Caco-2 (cell line): Measurements from ENCODE around the gene RTN4RL1. TPM values are rescaled to one million over a fixed set of nuclear protein-coding genes. Genes with fewer than 3 reads are reported as not detected.

Source experiments
- BruUV-seq: library from RNA; stranded (reverse); fragments of 400-500 nt; replicated peaks from 2 replicates; lab custom pipeline; 2021; lab: Mats Ljungman, UMichigan
- CTCF ChIA-PET: fragments of 300-600 bp; sonication (Branson Sonifier 250); formaldehyde crosslinking; loops from one replicate; lab custom pipeline; 2022; ENCODE audit warnings: antibody characterized with exemption; lab: Charles Lee
- POLR2A ChIA-PET: fragments of 300-600 bp; sonication (Branson Sonifier 250); formaldehyde crosslinking; loops from one replicate; lab custom pipeline; 2022; ENCODE audit warnings: antibody characterized with exemption; lab: Charles Lee
- DNase-seq, 2 experiments: peaks; one replicate each; pipeline versions ENCODE4 v3.0.0 to v3.0.0-alpha.2; 2020 to 2022
- H3K27me3 ChIP-seq: replicated peaks from 2 replicates; pipeline ENCODE4 v1.6.0; 2011; ENCODE audit warnings: low read length; ENCODE audit not compliant: control insufficient read depth, insufficient read depth
- H3K36me3 ChIP-seq: 2 replicates; pipeline ENCODE4 v1.5.1; 2011; ENCODE audit warnings: low read length; ENCODE audit not compliant: control insufficient read depth, insufficient read depth
- H3K4me1 ChIP-seq: fragments of 250-450 bp; sonication (Bioruptor Pico); 2 replicates; pipeline ENCODE4 v1.5.1; 2020; ENCODE audit warnings: mild to moderate bottlenecking
- H3K4me3 ChIP-seq: 2 replicates; pipeline ENCODE4 v1.5.1; 2011; ENCODE audit warnings: low read depth, mild to moderate bottlenecking, control low read depth, low read length
- H3K9me3 ChIP-seq: fragments of 250-450 bp; sonication (Bioruptor Pico); 2 replicates; pipeline ENCODE4 v1.5.1; 2020; ENCODE audit warnings: mild to moderate bottlenecking, moderate library complexity
- H3K27ac Mint-ChIP-seq: one replicate; pipeline ENCODE4 v1.8.0; 2022; ENCODE audit warnings: mixed read lengths; ENCODE audit not compliant: unreplicated experiment
- H3K27me3 Mint-ChIP-seq: one replicate; pipeline ENCODE4 v1.8.0; 2022; ENCODE audit warnings: mixed read lengths; ENCODE audit not compliant: insufficient read depth, unreplicated experiment
- H3K36me3 Mint-ChIP-seq: one replicate; pipeline ENCODE4 v1.8.0; 2022; ENCODE audit warnings: mild to moderate bottlenecking, mixed read lengths; ENCODE audit not compliant: insufficient read depth, unreplicated experiment
- H3K4me1 Mint-ChIP-seq: one replicate; pipeline ENCODE4 v1.8.0; 2022; ENCODE audit warnings: low read depth, mixed read lengths; ENCODE audit not compliant: unreplicated experiment
- H3K4me3 Mint-ChIP-seq: one replicate; pipeline ENCODE4 v1.8.0; 2022; ENCODE audit warnings: mild to moderate bottlenecking, moderate library complexity, mixed read lengths; ENCODE audit not compliant: unreplicated experiment
- H3K9me3 Mint-ChIP-seq: one replicate; pipeline ENCODE4 v1.8.0; 2022; ENCODE audit warnings: mixed read lengths; ENCODE audit not compliant: unreplicated experiment
- intact Hi-C: fragments of 100-400 bp; cut with micrococcal nuclease; formaldehyde crosslinking; loops from one replicate; pipeline ENCODE4 v1.10.0; 2022; ENCODE audit not compliant: unreplicated experiment
- microRNA-seq: library from miRNA; unstranded; fragments of <30 nt; microRNA quantifications from one replicate; pipeline ENCODE4 v1.2.0, GENCODE V29; 2022
- total RNA-seq: library from RNA; stranded (reverse); gene quantifications from 2 replicates; pipeline ENCODE4 v1.2.3, GENCODE V29; 2022
- TF ChIP-seq, protein P1 (sequence below), 2 experiments: fragments of 200-600 bp in 1 of 2; IDR thresholded peaks; 1 replicate in 1 of 2; 2 replicates in 1 of 2; pipeline versions ENCODE4 v1.5.1 to v1.8.0; 2011 to 2022; ENCODE audit warnings: antibody characterized with exemption in 1 of 2, control low read depth in 1 of 2, inconsistent platforms in 1 of 2, low read depth in 1 of 2, low read length in 1 of 2, mild to moderate bottlenecking in 1 of 2, moderate library complexity in 1 of 2; ENCODE audit not compliant: insufficient read depth in 1 of 2, severe bottlenecking in 1 of 2, unreplicated experiment in 1 of 2

Gene RTN4RL1
- total RNA-seq, 1 experiment from 2014 or later = 0.54 TPM

DNA sequence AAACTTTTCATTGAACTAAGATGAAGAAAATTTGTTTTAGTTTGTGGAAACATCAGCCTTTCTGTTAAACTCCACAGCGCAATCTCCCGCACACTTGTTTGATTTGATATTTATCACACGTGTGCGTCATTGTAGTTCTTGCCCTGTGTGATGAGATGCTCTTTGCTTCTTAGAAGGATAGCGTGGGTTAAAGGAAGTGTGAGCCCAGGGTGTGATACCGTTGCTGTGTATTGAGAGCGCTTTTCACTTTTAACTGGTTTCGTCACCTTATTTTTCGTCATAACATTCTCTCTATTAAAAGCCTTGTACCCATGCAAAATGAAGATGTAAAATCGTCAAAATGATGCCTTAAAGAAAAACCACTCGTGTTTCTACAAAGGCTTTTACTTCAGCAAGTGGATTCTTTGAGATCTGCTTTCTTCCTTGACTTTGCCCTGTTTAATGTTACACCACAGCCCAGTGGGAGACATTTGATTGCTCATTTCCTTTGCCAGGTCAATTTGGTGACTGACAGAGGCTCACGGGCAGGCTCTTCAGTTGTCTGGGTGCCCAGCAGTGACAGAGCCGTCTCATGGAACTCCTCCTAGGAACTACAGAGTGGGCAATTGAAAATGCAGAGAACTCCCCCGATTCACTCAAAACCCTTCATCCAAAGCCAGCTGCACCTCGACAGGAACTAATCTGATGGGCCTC, 134.2 kb downstream of the RTN4RL1 start:
- intact Hi-C loops = no loop called here
- H3K4me1 ChIP-seq = peaks cover 7% of the 10 kb centered on the region; the same call in 1 of the 2 replicates
- H3K27me3 ChIP-seq = no peaks in the 10 kb centered on the region
- Mint-ChIP-seq H3K27ac (no peak overlapping the region), H3K4me3 (no peak overlapping the region), H3K9me3 (no peaks in the 10 kb centered on the region), H3K27me3 (no peaks in the 10 kb centered on the region), H3K4me1 (peaks cover 7% of the 10 kb centered on the region), H3K36me3 (peaks cover 76% of the 10 kb centered on the region)
- no peaks in the 10 kb centered on the region for H3K9me3 ChIP-seq
- no TSS peak for BruUV-seq
- TF ChIP-seq, protein P1, sequence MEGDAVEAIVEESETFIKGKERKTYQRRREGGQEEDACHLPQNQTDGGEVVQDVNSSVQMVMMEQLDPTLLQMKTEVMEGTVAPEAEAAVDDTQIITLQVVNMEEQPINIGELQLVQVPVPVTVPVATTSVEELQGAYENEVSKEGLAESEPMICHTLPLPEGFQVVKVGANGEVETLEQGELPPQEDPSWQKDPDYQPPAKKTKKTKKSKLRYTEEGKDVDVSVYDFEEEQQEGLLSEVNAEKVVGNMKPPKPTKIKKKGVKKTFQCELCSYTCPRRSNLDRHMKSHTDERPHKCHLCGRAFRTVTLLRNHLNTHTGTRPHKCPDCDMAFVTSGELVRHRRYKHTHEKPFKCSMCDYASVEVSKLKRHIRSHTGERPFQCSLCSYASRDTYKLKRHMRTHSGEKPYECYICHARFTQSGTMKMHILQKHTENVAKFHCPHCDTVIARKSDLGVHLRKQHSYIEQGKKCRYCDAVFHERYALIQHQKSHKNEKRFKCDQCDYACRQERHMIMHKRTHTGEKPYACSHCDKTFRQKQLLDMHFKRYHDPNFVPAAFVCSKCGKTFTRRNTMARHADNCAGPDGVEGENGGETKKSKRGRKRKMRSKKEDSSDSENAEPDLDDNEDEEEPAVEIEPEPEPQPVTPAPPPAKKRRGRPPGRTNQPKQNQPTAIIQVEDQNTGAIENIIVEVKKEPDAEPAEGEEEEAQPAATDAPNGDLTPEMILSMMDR (IDR thresholded peaks at IDR 0.05; ENCODE audit: insufficient read depth in 1 of 2, low read depth in 1 of 2, low read length in 1 of 2, severe bottlenecking in 1 of 2, unreplicated experiment in 1 of 2) = no peak
- POLR2A ChIA-PET = interaction anchor here (0.6 kb wide), 1 partner anchor 175 kb away, joined by 5 read pairs; no protein-coding TSS in a partner anchor
- peaks cover 4% of the 10 kb centered on the region for H3K36me3 ChIP-seq
- H3K4me3 ChIP-seq = no peak overlapping the region
- no peak for DNase-seq
- CTCF ChIA-PET = no interaction called here

DNA sequence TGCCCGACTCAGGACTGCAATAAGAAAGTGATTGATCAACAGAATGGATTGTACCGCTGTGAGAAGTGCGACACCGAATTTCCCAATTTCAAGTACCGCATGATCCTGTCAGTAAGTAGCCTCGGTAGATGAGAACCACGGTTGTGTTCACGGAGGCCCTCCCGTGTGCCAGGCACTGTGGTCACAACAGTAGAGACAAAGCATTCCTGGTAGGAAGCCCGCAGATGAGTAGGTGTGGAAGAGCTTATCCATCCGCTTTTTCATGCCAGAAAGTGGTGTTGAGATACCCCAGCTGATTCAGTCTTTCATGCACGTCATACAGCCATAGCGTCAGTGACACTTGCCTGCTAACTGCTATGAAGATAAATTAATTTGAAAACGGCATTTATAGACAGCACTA, 136.4 kb downstream of the RTN4RL1 start:
- ChIA-PET POLR2A (no interaction called here), CTCF (no interaction called here)
- no peak overlapping the region for H3K4me3 Mint-ChIP-seq
- no peak overlapping the region for H3K27ac Mint-ChIP-seq
- H3K36me3 Mint-ChIP-seq = peaks cover 82% of the 10 kb centered on the region
- DNase-seq = no peak
- TF ChIP-seq, protein P1 (IDR thresholded peaks at IDR 0.05; ENCODE audit: insufficient read depth in 1 of 2, low read depth in 1 of 2, low read length in 1 of 2, severe bottlenecking in 1 of 2, unreplicated experiment in 1 of 2) = no peak
- H3K9me3 Mint-ChIP-seq = no peaks in the 10 kb centered on the region
- no peaks in the 10 kb centered on the region for H3K4me1 Mint-ChIP-seq
- no peaks in the 10 kb centered on the region for H3K27me3 Mint-ChIP-seq
- Histone ChIP-seq H3K9me3 (no peaks in the 10 kb centered on the region), H3K27me3 (no peaks in the 10 kb centered on the region), H3K4me3 (no peak overlapping the region), H3K36me3 (peaks cover 9% of the 10 kb centered on the region), H3K4me1 (no peaks in the 10 kb centered on the region)
- intact Hi-C loops = no loop called here
- BruUV-seq = no TSS peak

Small RNA genes lying within 50 kb of the gene (microRNA-seq; reads per million reads assigned to microRNA genes)
- gene MIR132 (702 reads per million, percentile 85 among the genes with 10 or more reads in this experiment), gene MIR212 (8.2 reads per million, percentile 45 among the genes with 10 or more reads in this experiment)

Other genes starting within 250 kb of the RTN4RL1 start
- 26.2 and 32.1 TPM in 2 replicates for gene SMYD4, start 195.4 kb downstream of the RTN4RL1 start, total RNA-seq
- 147 and 167 TPM in 2 replicates for gene RPA1, start 195.3 kb downstream of the RTN4RL1 start, total RNA-seq
- gene DPH1, start 4.8 kb upstream of the RTN4RL1 start, total RNA-seq = 52.0 and 52.8 TPM in 2 replicates
- 33.1 and 39.3 TPM in 2 replicates for gene OVCA2, start 16.7 kb upstream of the RTN4RL1 start, total RNA-seq
- 0.59 and 1.8 TPM in 2 replicates for gene HIC1, start 29.8 kb upstream of the RTN4RL1 start, total RNA-seq